Esophagus squamous epithelium (tissue), 4 donors: Measurements from ENCODE around the gene KCNAB1.

Source experiments
- POLR2A ChIP-seq, 4 donors: fragments of 450-650 bp; IDR thresholded peaks; one replicate each; pipeline ENCODE4 v1.6.1; 2017; ENCODE audit warnings: antibody characterized with exemption in 4 of 4, mild to moderate bottlenecking in 4 of 4, moderate library complexity in 3 of 4
- TF ChIP-seq, protein P1 (sequence below), 6 experiments: fragments of 450-650 bp in 4 of 6; fragments of 200-600 bp in 2 of 6; sonication (generic) in 2 of 6; IDR thresholded peaks; one replicate each; pipeline ENCODE4 v1.5.1; 2016 to 2019; ENCODE audit warnings: antibody characterized with exemption in 6 of 6, mild to moderate bottlenecking in 4 of 6, moderate library complexity in 4 of 6

DNA sequence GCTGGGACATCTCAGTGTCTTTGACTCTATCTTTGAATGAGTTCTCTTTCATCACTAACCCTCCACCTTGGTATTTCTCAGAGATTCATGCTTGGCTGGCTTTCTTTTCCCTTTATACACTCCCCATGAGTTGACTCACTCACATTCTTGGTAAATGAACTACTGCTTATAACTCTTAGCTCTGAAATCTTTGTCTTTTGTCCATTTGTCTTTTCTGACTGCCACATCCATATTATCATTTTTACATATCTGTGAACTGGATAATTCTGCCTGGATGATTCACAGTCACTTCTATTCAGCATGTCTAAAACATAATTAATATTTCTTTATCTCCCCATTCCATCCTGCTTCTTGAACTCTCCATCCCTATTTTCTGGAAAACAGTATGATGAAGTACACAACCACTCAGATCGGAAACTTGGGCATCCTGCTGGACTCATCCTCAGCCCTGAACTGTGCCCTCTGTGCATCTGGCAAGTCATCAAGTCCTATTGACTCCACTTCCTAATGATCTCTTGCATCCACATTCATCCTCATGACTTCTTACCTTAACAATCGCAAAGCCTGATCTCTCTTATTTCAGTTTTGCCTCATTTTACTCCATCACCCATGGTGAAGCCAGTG, 66.9 kb downstream of the KCNAB1 start:
- TF ChIP-seq, protein P1, sequence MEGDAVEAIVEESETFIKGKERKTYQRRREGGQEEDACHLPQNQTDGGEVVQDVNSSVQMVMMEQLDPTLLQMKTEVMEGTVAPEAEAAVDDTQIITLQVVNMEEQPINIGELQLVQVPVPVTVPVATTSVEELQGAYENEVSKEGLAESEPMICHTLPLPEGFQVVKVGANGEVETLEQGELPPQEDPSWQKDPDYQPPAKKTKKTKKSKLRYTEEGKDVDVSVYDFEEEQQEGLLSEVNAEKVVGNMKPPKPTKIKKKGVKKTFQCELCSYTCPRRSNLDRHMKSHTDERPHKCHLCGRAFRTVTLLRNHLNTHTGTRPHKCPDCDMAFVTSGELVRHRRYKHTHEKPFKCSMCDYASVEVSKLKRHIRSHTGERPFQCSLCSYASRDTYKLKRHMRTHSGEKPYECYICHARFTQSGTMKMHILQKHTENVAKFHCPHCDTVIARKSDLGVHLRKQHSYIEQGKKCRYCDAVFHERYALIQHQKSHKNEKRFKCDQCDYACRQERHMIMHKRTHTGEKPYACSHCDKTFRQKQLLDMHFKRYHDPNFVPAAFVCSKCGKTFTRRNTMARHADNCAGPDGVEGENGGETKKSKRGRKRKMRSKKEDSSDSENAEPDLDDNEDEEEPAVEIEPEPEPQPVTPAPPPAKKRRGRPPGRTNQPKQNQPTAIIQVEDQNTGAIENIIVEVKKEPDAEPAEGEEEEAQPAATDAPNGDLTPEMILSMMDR (IDR thresholded peaks at IDR 0.05) = no peak
- no peak for TF ChIP-seq POLR2A (IDR thresholded peaks at IDR 0.05)
